CD4-positive, alpha-beta T cell treated with Interleukin-10 for 1 hour (primary cell): ENCODE results near the gene PLEK2.
"Not testable (repeated sequence)": the region's sequence is repeated elsewhere in the genome, so short reads cannot be mapped to it uniquely, and the experiment has no call there.

Experiments used
- DNase-seq: peaks from one replicate; pipeline ENCODE4 v3.0.0-alpha.2; 2020

PLEK2 gene

DNA sequence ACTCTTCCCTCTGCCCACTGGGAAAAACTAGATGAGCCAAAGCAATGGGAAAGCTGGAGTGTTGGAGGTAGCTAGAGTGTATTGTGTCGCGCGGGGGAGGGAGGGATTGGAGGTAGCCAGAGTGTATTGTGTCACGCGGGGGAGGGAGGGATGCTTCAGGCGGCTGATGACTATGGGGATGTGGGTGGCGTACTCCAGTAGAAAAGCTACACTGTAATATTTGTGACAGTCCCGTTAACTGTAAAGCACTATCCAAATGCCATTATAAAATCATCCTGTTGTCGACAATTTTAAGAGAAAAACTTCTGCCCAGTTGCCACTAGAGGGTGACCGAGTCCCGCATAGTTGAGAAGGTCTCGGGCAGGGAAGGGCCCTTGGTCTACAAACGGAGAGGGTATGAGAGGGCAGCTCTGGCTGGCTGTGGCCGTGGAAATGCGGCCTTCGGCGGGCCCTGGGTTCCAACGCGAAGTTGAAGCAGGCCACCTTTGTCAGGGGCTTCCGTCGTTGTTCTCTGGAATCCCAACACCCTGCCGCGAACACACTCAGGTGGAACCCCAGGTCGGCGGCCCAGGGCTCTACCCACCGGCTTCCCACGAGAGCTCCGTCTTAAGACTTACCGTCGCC is 15.1 kb upstream of the PLEK2 start:
- peak; percentile 81 for DNase-seq

DNA sequence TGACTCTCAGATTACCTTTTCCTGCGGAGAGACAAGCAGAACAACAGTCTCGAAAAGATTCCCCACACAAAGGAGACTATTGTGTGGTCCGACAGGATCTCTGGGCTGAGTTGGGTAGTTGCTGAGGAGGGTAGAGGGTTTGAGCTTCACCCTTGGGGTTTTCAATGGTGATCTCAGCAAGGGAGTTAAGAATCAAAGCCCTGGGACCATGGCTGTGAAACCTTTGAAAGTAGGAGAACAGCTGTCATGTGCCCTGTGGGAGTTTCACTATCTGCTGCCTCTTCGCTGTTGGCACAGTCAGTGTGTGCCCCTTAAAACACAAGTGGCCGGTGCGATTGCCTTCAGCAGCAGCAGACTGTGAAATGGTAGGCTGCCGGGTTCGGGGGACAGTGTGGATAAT is 14.2 kb upstream of the PLEK2 start:
- no peak for DNase-seq

DNA sequence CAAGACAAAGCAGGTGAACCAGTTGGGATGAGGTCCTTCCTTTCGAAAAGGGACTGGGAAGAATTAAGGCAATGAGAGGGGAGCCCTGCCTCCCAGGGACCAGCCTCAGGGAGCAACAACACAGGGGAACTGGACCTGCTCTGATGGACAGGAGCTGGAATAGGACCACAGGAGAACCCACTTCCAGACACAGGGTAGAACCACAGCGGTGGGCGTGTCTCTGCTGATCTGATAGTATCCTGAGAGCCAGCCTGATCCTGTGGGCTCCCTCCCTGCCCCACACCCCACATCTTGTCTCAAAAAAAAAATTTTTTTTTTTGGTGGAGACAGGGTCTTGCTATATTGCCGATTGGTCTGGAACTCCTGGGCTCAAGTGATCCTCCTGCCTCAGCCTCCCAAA is 13.6 kb upstream of the PLEK2 start:
- DNase-seq, result no peak

DNA sequence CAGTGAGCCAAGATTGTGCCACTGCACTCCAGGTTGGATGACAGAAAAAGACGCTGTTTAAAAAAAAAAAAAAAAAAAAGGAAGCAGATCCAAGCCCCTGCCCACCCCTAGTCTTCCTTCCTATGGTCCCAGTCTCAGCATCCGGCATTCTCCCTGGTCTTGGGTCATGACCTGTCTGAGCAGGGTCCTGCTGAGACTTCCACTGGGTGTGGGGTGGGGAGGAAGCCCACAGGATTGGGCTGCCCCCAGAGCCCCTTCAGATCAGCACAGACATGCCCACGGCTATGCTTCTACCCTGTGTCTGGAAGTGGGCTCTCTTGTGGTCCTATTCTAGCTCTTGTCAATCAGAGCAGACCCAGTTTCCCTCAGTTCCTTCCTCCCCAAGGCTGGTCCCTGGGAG is 12.6 kb upstream of the PLEK2 start:
- DNase-seq, result no peak

DNA sequence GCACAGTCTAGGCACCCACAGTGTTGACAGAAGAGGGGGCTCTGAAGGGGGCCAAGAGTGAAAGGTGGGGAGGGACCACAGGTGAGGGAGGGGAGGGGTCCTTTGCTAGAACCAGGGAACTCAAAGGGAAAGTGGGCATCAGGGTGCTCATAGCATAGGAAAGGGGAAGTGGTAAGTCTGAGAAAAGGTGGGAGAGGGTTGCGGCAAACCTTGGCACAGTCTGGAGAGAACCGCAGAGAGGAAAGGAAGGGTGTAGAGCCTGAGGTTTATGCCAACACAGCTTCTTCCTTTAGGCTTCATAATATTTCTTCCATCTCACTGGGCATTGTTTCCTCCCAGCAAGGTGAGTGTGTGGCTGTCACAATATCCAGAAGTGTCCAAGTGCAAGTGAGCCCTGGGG is 11.5 kb upstream of the PLEK2 start:
- DNase-seq, result no peak

DNA sequence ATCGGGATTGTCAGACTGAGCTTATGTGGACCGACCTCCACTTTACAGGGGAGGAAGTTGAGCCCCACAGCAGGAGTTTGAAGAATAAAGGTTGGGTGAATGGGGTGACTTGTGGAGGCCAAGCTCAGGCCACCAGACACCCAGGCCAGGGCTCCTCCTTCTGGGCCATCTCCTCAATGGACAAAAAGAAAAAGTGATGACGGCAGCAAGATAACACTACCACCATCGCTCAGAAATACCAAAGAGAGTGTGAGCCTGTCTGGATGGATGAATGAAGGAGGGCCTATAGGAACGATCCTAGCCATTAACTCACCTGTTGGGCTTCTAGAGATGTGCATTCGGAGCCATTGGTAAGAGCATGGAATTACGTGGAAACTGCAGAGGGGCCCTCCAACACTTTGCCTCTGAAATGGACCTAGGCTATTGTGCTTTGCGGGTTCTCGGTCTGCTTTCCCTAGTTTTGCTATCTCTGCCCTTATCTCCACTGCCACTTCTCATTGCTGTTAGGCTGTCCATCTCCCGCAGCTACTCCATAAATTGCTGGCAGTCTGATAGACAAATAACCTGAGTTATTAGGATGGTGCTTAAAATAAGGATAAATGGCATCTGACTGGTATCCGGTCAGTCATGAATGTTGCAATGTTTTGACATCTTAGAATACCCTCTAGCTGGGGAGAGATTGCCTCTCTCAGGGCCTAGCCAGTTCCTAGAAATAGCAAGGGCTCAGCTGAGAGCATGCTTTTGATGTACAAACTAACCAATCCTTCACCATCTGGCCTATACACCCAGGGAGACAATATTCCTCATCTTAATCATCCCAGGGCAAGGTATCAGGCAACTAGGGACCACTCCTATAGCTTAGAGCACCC is 9.6 kb upstream of the PLEK2 start:
- no peak for DNase-seq

DNA sequence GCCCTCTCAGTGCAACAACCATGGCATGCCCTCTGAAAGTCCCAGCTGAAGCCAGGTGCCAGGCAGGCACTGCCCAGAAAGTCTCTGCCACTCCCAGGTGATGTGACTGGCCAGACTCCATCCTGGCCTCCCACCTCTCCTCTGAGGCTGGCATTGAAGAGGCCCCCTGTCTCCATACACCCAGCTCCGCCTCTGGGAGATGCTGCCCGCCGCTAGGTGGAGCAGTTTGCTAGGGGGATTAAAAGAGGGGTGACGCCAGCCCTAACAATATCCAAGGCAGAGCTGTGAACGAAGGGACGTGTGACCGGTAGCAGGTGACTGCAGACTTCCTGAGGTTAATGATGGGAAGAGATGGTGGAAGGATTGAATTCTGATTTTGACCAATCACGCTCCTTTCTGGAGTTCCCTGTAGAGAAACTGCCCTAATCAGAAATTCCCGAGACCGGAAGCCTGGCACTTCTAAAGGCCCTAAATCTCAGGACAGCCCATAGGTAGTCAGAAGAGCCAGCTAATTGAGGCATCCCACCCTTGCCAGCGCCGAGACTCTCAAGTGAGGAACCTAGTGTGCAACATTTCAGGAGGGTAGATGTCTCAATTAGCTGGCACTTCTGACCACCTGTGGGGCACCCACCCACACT is 8.3 kb upstream of the PLEK2 start:
- DNase-seq, result peak; percentile 26

DNA sequence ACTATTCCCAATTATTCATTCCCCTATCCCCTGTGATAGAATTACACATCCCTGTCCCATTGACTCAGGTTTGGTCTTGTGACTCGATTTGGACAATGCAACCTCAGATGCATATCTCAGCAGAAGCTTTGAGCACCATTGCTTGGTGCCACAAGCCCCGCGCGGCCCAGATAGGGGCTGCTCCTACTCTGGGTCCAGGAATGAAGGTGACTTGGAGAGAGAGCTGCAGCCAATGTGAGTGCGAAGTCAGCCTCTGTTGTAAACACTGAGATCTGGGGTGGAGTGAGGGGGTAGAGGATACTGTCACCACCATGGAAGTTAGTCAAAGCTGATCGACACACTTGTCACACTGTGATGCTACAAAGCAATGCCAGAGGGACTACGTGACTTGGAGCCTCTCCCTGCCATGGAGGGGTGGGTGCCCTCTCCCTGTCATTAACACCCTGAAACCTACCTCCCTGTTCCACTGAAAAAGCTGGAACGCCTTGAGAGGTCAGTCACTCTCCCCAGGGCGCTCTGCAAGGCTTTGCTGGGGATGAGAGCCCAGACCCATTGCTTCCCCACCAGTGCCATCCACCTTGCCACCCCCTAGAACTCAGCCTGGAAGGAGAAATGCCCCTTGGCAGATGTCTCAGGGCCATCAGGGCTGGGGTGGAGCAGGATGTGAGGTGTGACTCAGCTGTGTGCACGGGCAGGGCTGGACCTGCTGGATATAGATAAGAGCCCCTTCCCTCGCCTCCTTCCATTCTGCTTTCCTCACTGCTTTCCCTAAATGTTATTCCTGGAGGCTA is 6.6 kb upstream of the PLEK2 start:
- DNase-seq, result no peak

DNA sequence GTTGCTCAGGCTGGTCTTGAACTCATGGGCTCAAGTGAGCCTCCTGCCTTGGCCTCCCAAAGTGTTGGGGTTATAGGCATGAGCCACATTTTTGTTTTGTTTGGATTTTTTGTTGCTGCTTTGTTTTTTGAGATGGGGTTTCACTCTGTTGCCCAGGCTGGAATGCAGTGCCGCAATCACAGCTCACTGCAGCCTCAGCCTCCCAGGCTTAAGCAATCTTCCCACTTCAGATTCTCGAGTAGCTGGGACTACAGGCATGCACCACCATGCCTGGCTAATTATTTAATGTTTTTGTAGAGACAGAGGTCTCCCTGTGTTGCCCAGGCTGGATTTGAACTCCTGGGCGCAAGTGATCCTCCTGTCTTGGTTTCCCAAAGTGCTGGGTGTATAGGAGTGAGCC is 5.7 kb upstream of the PLEK2 start:
- no peak for DNase-seq

DNA sequence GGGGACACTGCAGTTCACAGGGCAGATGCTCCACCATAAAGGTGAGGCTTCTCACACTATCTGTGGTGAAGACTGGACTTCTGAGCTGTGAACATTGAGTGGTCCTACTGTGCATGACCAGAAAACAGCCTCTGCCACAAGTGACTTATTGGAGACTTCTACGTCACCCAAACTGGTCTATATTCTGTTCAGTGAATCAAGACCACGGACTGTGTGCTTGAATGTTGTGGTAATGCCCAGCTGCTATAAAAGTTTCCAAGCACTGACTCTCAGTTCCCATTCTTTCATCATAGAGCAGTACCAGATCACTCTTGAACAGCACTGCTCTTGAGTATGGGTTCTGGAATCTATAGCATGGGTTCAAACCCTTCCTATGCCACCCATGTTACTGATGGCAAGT is 4.8 kb upstream of the PLEK2 start:
- no peak for DNase-seq

DNA sequence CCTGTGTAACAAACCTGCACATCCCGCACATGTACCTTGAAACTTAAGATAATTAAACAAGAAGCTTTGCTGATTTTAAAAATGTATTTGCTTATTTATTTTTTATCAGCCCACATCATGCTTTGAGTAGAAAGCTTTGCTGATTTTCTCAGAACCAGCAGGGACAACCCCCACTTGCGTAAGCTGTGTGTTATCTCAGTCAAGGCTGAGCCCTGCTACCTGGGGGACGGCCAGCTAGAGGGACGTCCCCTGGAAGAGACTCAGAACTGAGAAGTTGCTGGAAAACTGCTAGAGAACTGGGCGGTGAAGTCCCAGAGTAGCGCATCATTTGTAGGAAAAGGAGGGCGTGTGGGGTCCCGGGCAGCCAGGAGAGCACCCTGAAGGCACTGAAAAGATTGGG is 4.1 kb upstream of the PLEK2 start:
- no peak for DNase-seq

DNA sequence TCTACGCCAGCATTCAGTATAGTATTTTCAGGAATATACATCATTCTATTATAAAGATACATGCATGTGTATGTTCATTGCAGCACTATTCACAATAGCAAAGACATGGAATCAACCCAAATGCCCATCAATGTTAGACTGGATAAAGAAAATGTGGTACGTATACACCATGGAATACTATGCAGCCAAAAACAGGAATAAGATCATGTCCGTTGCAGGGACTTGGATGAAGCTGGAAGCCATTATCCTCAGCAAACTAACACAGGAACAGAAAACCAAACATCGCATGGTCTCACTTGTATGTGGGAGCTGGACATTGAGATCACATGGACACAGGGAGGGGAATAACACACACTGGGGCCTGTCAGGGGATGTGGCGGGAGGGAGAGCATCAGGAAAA is 3.6 kb upstream of the PLEK2 start:
- not testable (repeated sequence) for DNase-seq

DNA sequence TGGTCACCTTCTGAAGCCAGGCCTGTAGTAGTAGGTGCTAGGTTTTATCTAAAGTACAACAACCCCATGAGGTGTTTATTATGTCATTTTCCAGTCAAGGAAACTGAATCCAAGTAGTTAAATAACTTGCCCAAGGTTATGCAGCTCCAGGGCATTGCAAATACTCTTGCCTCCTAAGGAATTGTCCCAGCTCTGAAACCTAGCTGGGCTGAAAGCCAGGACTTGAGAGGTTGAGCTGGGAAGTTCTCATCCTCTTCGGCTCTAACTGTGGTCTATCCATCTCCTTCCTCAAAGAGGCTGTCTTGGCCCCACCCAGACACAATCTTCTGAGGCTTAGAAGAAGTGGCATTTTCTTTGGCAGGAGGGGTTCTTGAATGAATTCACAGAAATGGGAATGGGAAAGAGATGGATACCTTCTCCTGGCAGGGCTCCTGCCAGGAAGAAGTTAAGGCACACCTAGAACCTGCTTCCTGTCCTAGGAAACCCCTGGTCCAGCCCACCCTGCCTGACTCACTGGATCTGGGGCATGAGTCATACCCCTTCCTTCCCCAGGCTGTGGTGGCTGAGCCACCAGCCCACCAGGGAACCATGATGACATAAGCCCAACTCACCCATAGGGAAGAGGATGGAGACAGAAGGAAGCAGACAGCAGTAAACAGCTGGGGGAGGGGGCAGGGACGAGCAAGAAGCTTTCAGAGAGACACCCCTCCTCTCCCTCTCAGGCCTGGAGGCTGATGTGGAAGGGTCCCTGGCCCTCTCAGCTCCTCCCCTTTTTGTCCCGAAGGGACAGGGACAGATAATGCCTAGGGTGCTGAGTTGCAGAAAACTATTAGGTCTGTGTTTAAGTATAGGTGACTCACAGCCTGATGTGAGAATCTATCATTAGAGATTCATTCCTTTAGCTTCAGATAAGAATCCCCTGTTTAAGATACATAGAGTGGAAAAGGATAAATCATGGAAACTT is 2.1 kb upstream of the PLEK2 start:
- DNase-seq, result no peak

DNA sequence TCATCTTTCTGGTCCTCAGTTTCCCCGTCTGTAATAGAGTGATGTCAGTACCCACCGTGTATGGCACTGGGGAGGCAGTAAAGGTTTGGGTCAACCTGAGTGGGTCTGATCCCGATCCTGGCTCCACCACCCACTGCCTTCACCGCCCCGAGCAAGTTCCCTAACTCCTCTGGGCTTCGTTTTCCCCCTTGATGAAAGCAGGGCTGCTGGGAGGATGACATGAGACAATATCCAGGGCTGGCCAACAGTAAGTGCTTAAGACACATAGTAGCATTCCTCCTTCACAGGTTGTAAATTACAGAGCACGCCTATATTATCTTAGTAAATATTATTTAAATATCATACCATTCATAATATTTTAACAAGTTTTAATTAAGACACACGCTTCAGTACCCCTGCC is 595 bp downstream of the PLEK2 start:
- no peak for DNase-seq

DNA sequence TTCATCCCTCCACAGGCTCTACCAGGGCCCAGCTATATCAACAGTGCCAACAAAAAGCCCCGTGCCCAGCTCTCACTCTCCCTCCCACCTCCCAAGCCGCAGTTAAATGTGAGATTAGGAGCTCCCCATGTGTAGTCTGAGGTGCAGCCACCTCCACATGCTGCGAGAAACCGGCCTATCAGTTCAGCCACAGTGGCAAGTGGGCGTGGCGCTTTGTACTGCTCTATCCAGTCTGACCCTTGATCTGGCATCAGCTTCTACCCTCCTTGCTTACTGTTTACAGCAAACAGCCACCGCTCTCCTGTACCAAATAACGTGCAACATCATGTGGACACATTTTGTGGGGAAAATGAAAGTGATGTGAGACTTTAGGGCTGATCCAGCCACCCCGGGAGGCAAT is 1.7 kb downstream of the PLEK2 start:
- no peak for DNase-seq

DNA sequence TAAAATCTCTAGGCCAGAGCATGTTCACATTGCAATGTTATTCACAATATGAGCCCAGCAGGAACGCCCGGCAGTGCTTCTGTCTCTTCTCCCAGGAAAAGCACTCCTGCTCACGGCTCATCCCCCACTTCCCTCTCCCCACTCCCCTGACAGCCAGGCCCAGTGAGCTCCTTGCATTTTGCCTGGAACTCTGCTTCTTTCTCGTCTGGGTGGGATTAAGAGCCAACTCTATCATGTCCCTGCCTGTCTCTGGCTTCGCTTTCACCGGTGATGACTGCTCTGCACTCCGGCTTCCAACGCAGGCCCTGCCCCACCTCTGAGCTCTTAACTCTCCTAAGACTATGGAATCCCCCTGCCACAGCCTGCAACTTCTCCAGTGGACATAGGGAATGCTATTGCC is 2.5 kb downstream of the PLEK2 start:
- no peak for DNase-seq

DNA sequence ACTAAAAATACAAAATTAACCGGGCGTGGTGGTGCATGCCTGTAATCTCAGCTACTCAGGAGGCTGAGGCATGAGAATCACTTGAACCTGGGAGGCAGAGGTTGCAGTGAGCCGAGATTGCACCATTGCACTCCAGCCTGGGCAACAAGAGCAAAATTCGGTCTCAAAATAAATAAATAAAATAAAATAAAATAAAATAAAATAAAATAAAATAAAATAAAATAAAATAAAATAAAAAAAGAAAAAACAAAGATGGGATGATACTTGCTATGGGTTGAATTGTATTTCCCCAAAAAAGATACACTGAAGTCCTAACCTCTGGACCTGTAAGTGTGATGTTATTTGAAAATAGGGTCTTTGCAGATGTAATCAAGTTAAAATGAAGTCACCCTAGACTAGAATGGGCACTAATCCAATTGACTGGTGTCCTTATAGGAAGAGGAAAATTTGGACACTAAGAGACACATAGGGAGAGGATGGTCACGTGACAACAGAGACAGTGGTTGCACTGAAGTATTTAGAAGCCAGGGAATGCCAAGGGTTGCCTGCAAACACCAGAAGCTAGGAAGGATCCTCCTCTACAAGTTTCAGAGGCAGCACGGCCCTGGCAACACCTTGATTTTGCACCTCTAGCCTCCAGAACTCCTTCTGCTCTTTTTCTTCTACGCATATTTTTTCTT is 3.7 kb downstream of the PLEK2 start:
- DNase-seq, result not testable (repeated sequence)

DNA sequence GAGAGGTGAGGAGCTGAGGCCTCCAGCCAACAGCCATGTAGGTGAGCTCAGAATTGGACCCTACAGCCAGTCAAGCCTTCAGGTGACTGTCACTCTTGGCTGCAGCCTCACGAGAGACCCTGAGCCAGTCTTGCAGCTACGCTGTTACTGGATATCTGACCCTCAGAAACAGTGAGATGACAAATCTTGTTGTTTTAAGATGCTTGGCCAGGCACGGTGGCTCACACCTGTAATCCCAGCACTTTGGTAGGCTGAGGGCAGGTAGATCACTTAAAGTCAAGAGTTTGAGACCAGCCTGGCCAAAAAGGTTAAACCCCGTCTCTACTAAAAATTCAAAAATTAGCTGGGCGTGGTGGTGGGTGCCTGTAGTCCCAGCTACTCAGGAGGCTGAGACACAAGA is 6.2 kb downstream of the PLEK2 start:
- no peak for DNase-seq

DNA sequence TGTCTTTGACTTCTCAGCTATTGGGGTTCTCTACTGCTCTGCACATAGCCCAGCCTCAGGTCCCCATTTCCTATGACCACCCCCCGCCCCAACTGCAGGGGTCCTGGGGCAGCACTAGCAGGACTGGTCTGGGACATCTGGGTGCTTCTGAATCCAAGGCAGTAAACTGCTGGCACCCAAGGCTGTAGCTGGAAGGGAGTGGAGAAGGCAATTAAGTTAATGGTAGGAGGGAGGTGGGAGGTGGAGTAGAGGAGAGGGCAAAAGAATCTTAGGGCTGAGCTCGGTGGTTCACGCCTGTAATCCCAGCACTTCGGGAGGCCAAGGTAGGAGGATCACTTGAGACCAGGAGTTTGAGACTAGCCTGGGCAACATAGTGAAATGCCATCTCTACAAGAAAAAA is 11.5 kb downstream of the PLEK2 start:
- DNase-seq, result no peak

DNA sequence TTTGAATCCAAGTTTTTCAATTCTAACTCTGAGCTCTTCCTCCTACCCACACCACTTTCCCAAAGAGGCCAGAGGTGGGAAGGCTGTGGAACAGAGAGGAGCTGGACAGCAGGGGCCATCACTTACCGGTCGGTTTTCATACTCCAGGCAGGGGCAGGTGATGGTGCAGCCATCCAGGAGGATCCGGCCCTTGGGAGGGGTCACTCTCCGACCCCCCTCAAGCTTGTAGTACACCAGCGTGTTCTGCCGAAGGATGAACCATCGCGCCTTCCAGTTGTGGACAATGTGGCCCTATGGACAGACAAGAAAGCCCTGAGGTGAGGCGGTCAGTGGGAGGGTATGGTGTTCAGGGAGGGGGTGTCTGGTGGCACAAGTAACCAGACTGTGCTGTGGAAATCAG is 14.4 kb downstream of the PLEK2 start:
- no peak for DNase-seq

DNA sequence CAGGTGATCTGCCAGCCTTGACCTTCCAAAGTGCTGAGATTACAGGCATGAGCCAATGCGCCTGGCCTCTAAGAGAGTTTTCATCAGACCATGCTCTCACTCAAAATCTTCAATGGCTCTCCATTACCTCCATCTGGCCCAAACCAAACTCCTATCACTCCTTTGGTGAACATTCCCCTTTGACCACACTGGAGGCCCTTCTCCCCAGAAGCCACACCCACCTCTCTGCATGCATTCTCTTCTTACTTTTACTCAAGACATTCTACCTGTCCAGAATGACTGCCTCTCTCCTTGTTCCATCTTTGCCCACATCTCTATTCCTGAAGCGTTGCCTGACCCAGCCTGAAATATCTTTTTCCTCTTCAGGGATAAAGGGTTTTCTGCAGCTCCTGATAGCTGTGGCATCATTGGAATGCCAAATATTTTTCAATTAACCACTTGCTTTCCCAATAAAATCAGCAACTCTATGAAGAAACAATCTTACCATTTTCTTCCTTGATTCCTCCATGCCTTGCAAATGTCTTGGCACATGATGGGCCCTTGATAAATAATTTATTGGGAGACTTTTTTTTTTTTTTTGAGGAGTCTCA is 15.5 kb downstream of the PLEK2 start:
- no peak for DNase-seq
